Hindlimb muscle (tissue), 1 donor: ENCODE results near the gene RIIAD1. TPM values are rescaled to one million over a fixed set of nuclear protein-coding genes. Genes with fewer than 3 reads are reported as not detected.
"Not testable (repeated sequence)": the region's sequence is repeated elsewhere in the genome, so short reads cannot be mapped to it uniquely, and the experiment has no call there.

ENCODE experiments used
- DNase-seq: peaks from one replicate; pipeline ENCODE4 v3.0.0-alpha.2; 2013
- polyA plus RNA-seq: library from polyadenylated mRNA; unstranded; fragments of 120-200 nt; gene quantifications from one replicate; pipeline ENCODE4 v1.2.1, GENCODE V29; 2013; ENCODE audit not compliant: insufficient read length

The RIIAD1 gene
- polyA plus RNA-seq, 1 donor, result not detected

DNA sequence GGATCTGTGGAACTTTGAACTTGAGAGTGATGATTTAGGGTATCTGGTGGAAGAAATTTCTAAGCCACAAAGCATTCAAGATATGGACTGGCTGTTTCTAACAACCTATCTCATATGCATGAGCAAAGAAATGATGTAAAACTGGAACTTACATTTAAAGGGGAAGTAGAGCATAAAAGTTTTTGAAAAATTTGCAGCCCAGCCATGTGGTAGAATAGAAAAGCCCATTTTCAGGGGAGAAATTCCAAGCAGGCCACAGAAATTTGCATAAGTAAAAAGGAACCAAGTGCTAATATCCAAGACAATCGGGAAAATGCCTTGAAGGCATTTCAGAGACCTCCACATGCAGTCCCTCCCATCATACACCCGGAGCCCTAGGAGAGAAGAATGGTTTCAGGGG, 15.7 kb downstream of the RIIAD1 start:
- no peak for DNase-seq

DNA sequence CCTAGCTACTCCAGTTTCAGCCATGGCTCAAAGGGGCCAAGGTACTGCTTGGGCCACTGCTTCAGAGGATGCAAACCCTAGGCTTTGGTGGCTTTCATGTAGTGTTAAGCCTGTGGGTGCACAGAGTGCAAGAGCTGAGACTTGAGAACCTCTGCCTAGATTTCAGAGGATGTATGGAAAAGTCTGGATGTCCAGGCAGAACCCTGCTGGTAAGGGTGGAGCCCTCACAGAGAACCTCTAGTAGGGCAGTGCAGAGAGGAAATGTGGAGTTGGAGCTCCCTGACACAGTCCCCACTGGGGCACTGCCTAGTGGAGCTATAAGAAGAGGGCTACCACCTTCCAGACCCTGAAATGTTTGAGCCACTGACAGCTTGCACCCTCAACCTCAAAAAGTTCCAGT, 16.2 kb downstream of the RIIAD1 start:
- DNase-seq, result no peak

- no peak for DNase-seq
Observed at GRCh38 chr1:151739590-151740355, 18.5 kb downstream of the RIIAD1 start.

GRCh38 chr1:151741516-151741915, 20.2 kb downstream of the RIIAD1 start:
- DNase-seq, result no peak

- DNase-seq, result no peak
Observed at GRCh38 chr1:151756291-151756690, 35.0 kb downstream of the RIIAD1 start.

DNA sequence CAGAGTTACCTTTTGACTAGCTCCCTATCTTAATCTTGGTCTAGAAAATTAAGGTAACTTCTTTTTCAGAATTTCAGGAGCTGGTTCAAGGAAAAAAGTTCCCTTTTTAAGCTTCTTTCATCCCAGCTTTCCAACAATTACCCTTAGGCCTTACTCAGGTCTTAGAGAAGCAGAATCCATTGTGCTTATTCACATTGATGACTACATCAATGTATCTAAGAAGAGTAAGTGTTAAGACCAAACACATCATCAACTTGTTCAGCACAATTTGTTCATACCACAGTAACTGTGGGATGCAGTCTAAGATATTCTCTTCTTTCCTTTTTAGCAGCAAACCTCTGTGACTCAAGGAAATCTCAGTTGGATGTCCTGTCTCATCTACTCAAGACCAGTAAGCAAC, 37.9 kb downstream of the RIIAD1 start:
- DNase-seq, result no peak

GRCh38 chr1:151760597-151761385, 39.5 kb downstream of the RIIAD1 start:
- no peak for DNase-seq

DNA sequence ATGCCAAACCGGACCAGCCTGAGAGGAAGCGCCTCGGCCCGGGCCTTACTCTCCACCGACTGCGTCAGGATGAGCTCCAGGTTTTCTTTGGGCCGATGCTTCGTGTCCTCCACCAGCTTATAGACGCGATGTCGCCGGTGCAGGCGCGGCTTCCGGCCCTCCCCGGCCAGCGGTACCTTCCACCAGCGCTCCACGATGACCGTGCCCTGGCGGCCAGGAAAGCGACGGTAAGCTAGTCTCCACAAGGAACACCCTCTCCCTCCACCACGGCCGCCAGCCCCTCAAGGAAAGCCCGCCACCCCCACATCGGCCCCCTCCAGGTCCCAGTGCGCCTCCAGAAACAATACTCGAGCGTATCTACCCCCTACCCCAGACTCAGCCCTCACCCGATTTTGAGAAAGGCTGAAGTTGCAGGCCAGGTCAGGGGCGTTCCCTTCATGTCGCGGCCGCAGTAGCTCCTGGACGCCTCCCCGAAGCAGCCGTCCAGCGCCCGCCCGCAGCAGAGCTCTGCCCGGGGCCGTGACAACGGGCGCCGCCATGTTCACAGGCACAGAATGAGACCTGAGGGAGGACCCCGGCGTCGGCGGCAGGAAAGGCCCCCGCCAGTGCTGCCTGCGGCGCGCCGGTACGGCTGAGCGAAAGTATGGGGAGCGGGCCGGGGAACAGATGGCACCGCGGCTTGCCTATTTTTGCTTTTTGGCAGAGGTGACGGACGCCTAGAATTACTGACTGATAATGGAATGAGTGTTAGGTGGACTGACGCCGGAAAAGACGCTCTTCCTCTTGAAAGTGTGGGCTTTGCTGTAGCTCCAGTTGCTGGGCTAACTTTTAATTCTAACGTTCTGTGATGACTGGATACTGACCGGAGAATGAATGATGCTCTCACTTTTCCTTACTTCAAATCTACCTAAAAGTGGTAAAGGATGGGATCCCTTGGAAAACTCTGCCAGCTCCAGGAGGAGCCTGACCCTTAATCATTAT, 41.9 kb downstream of the RIIAD1 start, which contains the start of gene MRPL9:
Gene MRPL9, minus strand, starts transcription at position 556 of the 981 bp plus-strand sequence. Its CDS starts 17 bp downstream, at position 539.
- peak; percentile 82 for DNase-seq

DNA sequence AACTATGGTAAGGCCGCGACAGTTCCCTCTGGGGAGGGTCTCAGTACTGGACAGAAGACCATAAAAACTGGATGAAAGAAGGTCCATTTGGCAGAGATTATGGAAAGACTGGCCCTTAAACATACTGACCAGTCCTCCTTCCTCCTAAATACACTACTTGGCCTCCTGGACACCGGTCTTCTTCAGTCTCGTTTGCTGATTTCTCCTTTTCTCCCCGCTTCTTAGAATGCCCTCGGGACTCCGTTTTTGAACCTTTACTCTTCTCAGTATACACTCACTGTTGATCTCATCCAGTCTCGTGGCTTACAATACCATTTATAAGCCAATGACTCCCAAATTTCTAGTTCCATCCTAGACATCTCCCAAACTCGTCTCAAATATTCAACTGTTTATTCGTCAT, 42.7 kb downstream of the RIIAD1 start:
- DNase-seq, result peak; percentile 9

DNA sequence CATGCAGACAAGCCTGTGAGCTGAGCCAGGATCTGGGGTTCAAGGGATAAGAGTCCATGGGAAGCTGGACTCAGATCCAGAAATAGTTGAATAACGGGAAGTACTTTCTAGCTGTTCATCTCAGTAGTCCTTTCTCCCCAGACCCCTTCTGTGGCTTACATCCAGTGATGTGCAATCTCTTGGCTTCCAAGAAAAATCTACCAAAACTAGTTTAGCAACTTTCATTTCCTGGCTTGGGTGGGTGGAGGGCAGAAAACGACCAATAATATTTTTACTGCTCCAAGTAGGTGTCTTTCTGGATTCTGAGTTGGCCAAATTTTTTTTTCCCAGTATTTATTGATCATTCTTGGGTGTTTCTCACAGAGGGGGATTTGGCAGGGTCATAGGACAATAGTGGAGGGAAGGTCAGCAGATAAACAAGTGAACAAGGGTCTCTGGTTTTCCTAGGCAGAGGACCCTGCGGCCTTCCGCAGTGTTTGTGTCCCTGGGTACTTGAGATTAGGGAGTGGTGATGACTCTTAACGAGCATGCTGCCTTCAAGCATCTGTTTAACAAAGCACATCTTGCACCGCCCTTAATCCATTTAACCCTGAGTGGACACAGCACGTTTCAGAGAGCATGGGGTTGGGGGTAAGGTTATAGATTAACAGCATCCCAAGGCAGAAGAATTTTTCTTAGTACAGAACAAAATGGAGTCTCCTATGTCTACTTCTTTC, 47.2 kb downstream of the RIIAD1 start:
- DNase-seq, result not testable (repeated sequence)

DNA sequence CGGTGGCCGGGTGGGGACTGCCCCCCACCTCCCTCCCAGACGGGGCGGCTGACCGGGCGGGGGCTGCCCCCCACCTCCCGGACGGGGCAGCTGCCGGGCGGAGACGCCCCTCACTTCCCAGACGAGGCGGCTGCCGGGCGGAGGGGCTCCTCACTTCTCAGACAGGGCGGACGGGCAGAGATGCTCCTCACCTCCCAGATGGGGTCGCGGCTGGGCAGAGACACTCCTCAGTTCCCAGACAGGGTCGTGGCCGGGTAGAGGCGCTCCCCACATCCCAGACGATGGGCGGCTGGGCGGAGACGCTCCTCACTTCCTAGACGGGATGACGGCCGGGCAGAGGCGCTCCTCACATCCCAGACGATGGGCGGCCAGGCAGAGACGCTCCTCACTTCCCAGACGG, 47.9 kb downstream of the RIIAD1 start:
- not testable (repeated sequence) for DNase-seq

DNA sequence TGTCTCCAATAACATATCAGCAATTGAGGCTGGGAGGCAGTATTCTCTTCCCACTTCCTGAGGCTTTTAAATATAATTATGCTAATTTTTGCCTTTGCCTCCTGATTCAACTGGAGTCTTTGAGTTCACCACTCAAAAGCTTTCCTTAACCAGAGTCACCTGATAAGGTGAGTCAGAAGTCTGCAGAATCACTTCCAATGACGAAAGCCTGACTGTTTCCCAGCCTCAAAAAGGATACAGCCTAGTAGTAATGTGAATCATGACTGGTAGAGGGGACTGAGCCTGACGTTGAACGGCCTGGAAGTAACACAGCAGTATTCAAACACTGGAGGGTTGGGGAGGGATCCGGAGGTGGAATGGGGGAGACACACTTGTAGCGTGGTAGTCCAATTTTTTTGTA, 52.4 kb downstream of the RIIAD1 start:
- DNase-seq, result no peak

- DNase-seq, result no peak
Observed at GRCh38 chr1:151774256-151774922, 53.1 kb downstream of the RIIAD1 start.

DNA sequence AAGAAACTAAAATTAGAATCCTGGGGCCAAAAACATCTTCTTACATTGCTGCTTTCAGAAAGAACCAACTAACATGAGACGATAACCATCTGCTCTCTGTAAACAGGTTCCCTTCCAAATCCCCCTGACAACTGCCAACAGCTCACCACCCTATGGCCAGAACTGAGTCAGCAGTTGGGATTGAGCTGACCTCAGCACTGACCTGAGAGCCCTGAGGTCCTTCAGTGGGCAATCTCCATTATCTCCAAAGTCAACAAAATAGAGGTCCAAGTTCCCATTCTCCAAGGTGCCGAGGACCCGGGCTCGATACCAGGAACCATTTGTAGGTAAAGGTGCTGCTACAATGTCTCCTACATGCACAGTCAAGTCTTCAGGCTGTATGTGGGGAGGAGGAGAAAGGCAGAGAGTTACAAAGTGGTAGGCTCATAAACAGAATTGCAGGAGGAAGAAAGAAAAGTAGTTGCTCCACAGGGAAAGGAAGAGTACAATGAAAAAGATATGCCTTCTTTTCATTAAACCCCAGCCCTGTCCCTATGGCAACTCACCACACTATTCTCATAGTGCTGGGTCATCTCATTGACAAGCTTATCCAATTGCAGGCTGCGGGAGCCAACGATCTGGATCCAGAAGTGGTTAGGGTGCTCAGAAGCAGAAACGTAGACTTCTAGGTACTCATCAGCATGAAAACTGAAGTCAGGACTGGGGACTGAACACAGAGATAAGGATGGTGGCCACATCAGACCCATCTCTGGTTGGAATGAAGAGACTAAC, 54.8 kb downstream of the RIIAD1 start:
- no peak for DNase-seq

DNA sequence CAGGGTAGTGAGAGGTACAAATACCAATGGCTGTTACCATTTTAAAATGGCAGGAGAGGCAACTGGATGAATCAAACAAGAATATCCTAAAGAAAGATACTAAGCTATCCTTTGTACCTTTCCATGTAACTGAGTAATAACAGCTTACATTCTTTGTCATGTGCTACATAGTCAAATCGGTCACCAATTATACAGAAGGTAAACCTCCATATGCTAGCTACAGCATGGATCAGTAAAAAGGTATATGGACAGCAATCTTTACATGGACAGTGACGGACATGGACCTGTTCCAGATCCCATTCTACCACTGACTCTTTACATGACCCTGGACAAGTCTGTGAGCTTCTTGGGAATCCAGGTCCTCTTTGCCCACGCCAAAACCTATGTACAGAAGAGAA, 55.3 kb downstream of the RIIAD1 start:
- no peak for DNase-seq

DNA sequence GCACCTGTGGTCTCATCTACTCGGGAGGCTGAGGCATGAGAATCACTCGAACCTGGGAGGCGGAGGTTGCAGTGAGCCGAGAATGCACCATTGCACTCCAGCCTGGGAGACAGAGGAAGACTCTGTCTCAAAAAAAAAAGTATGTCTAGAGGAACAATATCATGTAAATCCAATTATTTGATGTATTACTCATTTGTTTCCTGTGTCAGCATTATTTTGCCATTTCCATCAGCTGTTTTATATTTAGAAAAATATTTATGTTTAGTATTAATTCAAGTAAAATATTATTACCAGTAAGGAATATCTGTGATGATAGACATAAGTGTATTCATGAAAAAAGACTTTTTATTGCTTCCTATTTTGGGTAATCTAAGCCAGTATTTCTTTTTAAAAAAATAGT, 56.0 kb downstream of the RIIAD1 start:
- no peak for DNase-seq
